Measurements from ENCODE around the gene MAEL.
A peak's percentile ranks its signal among the peaks of the same experiment; 100 is the strongest.

Gene MAEL

GRCh38 chr1:167043752-167044488 is 54.8 kb downstream of the MAEL start:
- ATAC-seq (replicated peaks; ENCODE audit: extremely low read depth, poor library complexity, severe bottlenecking) (peak; percentile 97), DNase-seq (ENCODE audit: low spot score in 2 of 2) (peak; percentile 34 to 45)
- Mint-ChIP-seq H3K4me1 (peaks cover 20% of the 10 kb centered on the region), H3K4me3 (peak overlapping the region; percentile 85), H3K27ac (ENCODE audit: low read depth) (peak overlapping the region; percentile 57), H3K9me3 (no peaks in the 10 kb centered on the region), H3K36me3 (ENCODE audit: insufficient read depth) (peaks cover 2% of the 10 kb centered on the region), H3K27me3 (peaks cover 27% of the 10 kb centered on the region)

- H3K36me3 Mint-ChIP-seq (ENCODE audit: insufficient read depth) = no peaks in the 10 kb centered on the region
- H3K27ac Mint-ChIP-seq (ENCODE audit: low read depth) = no peak overlapping the region
- ATAC-seq (replicated peaks; ENCODE audit: extremely low read depth, poor library complexity, severe bottlenecking) = no peak
- H3K4me3 Mint-ChIP-seq = no peak overlapping the region
- no peaks in the 10 kb centered on the region for H3K9me3 Mint-ChIP-seq
- no peaks in the 10 kb centered on the region for H3K4me1 Mint-ChIP-seq
- no peak for DNase-seq (ENCODE audit: low spot score in 2 of 2)
- no peaks in the 10 kb centered on the region for H3K27me3 Mint-ChIP-seq
Observed at GRCh38 chr1:167051907-167052306, 62.8 kb downstream of the MAEL start.

- no peaks in the 10 kb centered on the region for H3K9me3 Mint-ChIP-seq
- no peak overlapping the region for H3K27ac Mint-ChIP-seq (ENCODE audit: low read depth)
- H3K4me3 Mint-ChIP-seq = no peak overlapping the region
- no peaks in the 10 kb centered on the region for H3K27me3 Mint-ChIP-seq
- no peaks in the 10 kb centered on the region for H3K4me1 Mint-ChIP-seq
- ATAC-seq (replicated peaks; ENCODE audit: extremely low read depth, poor library complexity, severe bottlenecking) (no peak), DNase-seq (ENCODE audit: low spot score in 2 of 2) (no peak)
- no peaks in the 10 kb centered on the region for H3K36me3 Mint-ChIP-seq (ENCODE audit: insufficient read depth)
Observed at GRCh38 chr1:167052389-167052788, 63.3 kb downstream of the MAEL start.

- H3K36me3 Mint-ChIP-seq (ENCODE audit: insufficient read depth) = no peaks in the 10 kb centered on the region
- peaks cover 5% of the 10 kb centered on the region for H3K4me1 Mint-ChIP-seq
- H3K4me3 Mint-ChIP-seq = no peak overlapping the region
- ATAC-seq (replicated peaks; ENCODE audit: extremely low read depth, poor library complexity, severe bottlenecking) = no peak
- no peaks in the 10 kb centered on the region for H3K27me3 Mint-ChIP-seq
- DNase-seq (ENCODE audit: low spot score in 2 of 2) = no peak
- H3K27ac Mint-ChIP-seq (ENCODE audit: low read depth) = no peak overlapping the region
- H3K9me3 Mint-ChIP-seq = no peaks in the 10 kb centered on the region
Observed at GRCh38 chr1:167054531-167054930, 65.5 kb downstream of the MAEL start.

- DNase-seq (ENCODE audit: low spot score in 2 of 2) (no peak), ATAC-seq (replicated peaks; ENCODE audit: extremely low read depth, poor library complexity, severe bottlenecking) (no peak)
- H3K27me3 Mint-ChIP-seq = no peaks in the 10 kb centered on the region
- H3K9me3 Mint-ChIP-seq = no peaks in the 10 kb centered on the region
- H3K4me3 Mint-ChIP-seq = no peak overlapping the region
- H3K4me1 Mint-ChIP-seq = peaks cover 5% of the 10 kb centered on the region
- H3K36me3 Mint-ChIP-seq (ENCODE audit: insufficient read depth) = no peaks in the 10 kb centered on the region
- no peak overlapping the region for H3K27ac Mint-ChIP-seq (ENCODE audit: low read depth)
Observed at GRCh38 chr1:167054946-167055630, 66.0 kb downstream of the MAEL start.

GRCh38 chr1:167056529-167057231 is 67.6 kb downstream of the MAEL start:
- ATAC-seq (replicated peaks; ENCODE audit: extremely low read depth, poor library complexity, severe bottlenecking) (no peak), DNase-seq (ENCODE audit: low spot score in 2 of 2) (no peak)
- no peaks in the 10 kb centered on the region for H3K27me3 Mint-ChIP-seq
- H3K9me3 Mint-ChIP-seq = no peaks in the 10 kb centered on the region
- H3K4me3 Mint-ChIP-seq = no peak overlapping the region
- no peaks in the 10 kb centered on the region for H3K36me3 Mint-ChIP-seq (ENCODE audit: insufficient read depth)
- H3K27ac Mint-ChIP-seq (ENCODE audit: low read depth) = no peak overlapping the region
- peaks cover 5% of the 10 kb centered on the region for H3K4me1 Mint-ChIP-seq

GRCh38 chr1:167057241-167057688 is 68.2 kb downstream of the MAEL start:
- Mint-ChIP-seq H3K4me3 (no peak overlapping the region), H3K27me3 (no peaks in the 10 kb centered on the region), H3K27ac (ENCODE audit: low read depth) (no peak overlapping the region), H3K36me3 (ENCODE audit: insufficient read depth) (no peaks in the 10 kb centered on the region), H3K9me3 (no peaks in the 10 kb centered on the region), H3K4me1 (peaks cover 5% of the 10 kb centered on the region)
- no peak for ATAC-seq (replicated peaks; ENCODE audit: extremely low read depth, poor library complexity, severe bottlenecking)
- no peak for DNase-seq (ENCODE audit: low spot score in 2 of 2)

GRCh38 chr1:167059045-167059808 is 70.1 kb downstream of the MAEL start:
- Mint-ChIP-seq H3K9me3 (no peaks in the 10 kb centered on the region), H3K4me1 (peaks cover 5% of the 10 kb centered on the region), H3K27me3 (no peaks in the 10 kb centered on the region), H3K27ac (ENCODE audit: low read depth) (no peak overlapping the region), H3K36me3 (ENCODE audit: insufficient read depth) (peaks cover 2% of the 10 kb centered on the region), H3K4me3 (no peak overlapping the region)
- peak; percentile 49 for ATAC-seq (replicated peaks; ENCODE audit: extremely low read depth, poor library complexity, severe bottlenecking)
- DNase-seq (ENCODE audit: low spot score in 2 of 2) = peak; percentile 55 to 69

- Mint-ChIP-seq H3K27me3 (no peaks in the 10 kb centered on the region), H3K4me1 (peaks cover 5% of the 10 kb centered on the region), H3K4me3 (no peak overlapping the region), H3K27ac (ENCODE audit: low read depth) (no peak overlapping the region), H3K9me3 (no peaks in the 10 kb centered on the region), H3K36me3 (ENCODE audit: insufficient read depth) (peaks cover 2% of the 10 kb centered on the region)
- DNase-seq (ENCODE audit: low spot score in 2 of 2) (no peak), ATAC-seq (replicated peaks; ENCODE audit: extremely low read depth, poor library complexity, severe bottlenecking) (no peak)
Observed at GRCh38 chr1:167059809-167060107, 70.7 kb downstream of the MAEL start.

GRCh38 chr1:167060141-167061072 is 71.3 kb downstream of the MAEL start:
- H3K4me3 Mint-ChIP-seq = no peak overlapping the region
- peaks cover 5% of the 10 kb centered on the region for H3K4me1 Mint-ChIP-seq
- H3K27ac Mint-ChIP-seq (ENCODE audit: low read depth) = no peak overlapping the region

GRCh38 chr1:167061073-167061464 is 72.0 kb downstream of the MAEL start:
- Mint-ChIP-seq H3K27ac (ENCODE audit: low read depth) (no peak overlapping the region), H3K36me3 (ENCODE audit: insufficient read depth) (peaks cover 2% of the 10 kb centered on the region), H3K4me3 (no peak overlapping the region), H3K4me1 (peaks cover 5% of the 10 kb centered on the region), H3K9me3 (no peaks in the 10 kb centered on the region), H3K27me3 (no peaks in the 10 kb centered on the region)
- ATAC-seq (replicated peaks; ENCODE audit: extremely low read depth, poor library complexity, severe bottlenecking) (no peak), DNase-seq (ENCODE audit: low spot score in 2 of 2) (no peak)

More at GRCh38 chr1:167060141-167061072, 71.3 kb downstream of the MAEL start:
- no peaks in the 10 kb centered on the region for H3K9me3 Mint-ChIP-seq
- no peak for ATAC-seq (replicated peaks; ENCODE audit: extremely low read depth, poor library complexity, severe bottlenecking)
- H3K36me3 Mint-ChIP-seq (ENCODE audit: insufficient read depth) = peaks cover 2% of the 10 kb centered on the region
- H3K27me3 Mint-ChIP-seq = no peaks in the 10 kb centered on the region
- no peak for DNase-seq (ENCODE audit: low spot score in 2 of 2)
